Left lobe of liver (tissue), 2 donors: ENCODE results near the gene GPR22. TPM values are rescaled to one million over a fixed set of nuclear protein-coding genes. Genes with fewer than 3 reads are reported as not detected.

ENCODE experiments used
- ATAC-seq: fragments of 200-7000 bp; cut with Tn5 transposase; one replicate; pipeline ENCODE4 v1.9.1; 2020; ENCODE audit warnings: mild to moderate bottlenecking, moderate library complexity
- DNase-seq: peaks from one replicate; pipeline ENCODE4 v3.0.0-alpha.2; 2020; ENCODE audit warnings: low spot score
- total RNA-seq: library from RNA; stranded (reverse); gene quantifications from one replicate; pipeline ENCODE4 v1.2.1, GENCODE V29; 2021
- donor health status: DM: no; HTN: no; CAD: no; lungs with moderate emphysema.
- donor health status: DM: no; HTN: yes; CAD: no.

The GPR22 gene
- not detected for total RNA-seq

- DNase-seq (no peak), ATAC-seq (no peak)
These were observed at the start of gene GPR22 for GRCh38 chr7:107469929-107470328. Gene GPR22 (plus strand): TSS chr7:107470057. CDS start chr7:107474061, 4,004 bp downstream.

- DNase-seq = peak; percentile 46
- ATAC-seq = peak; percentile 76
These were observed 42.4 kb upstream of the GPR22 start for GRCh38 chr7:107427462-107427861.

- DNase-seq (no peak), ATAC-seq (no peak)
These were observed 41.2 kb upstream of the GPR22 start for GRCh38 chr7:107428642-107429041.

GRCh38 chr7:107430057-107430456, 39.8 kb upstream of the GPR22 start:
- DNase-seq (no peak), ATAC-seq (no peak)

GRCh38 chr7:107432261-107432660, 37.6 kb upstream of the GPR22 start:
- ATAC-seq = no peak
- DNase-seq = no peak

- ATAC-seq (no peak), DNase-seq (no peak)
These were observed 34.1 kb upstream of the GPR22 start for GRCh38 chr7:107435749-107436148.

GRCh38 chr7:107439025-107439424, 30.8 kb upstream of the GPR22 start:
- no peak for DNase-seq
- ATAC-seq = no peak

- no peak for ATAC-seq
These were observed 28.1 kb upstream of the GPR22 start for GRCh38 chr7:107441581-107442422.

GRCh38 chr7:107442678-107443077, 27.2 kb upstream of the GPR22 start:
- DNase-seq = no peak
- no peak for ATAC-seq

More at GRCh38 chr7:107441581-107442422, 28.1 kb upstream of the GPR22 start:
- DNase-seq = no peak

GRCh38 chr7:107446531-107446930, 23.3 kb upstream of the GPR22 start:
- ATAC-seq = no peak
- no peak for DNase-seq

- DNase-seq (no peak), ATAC-seq (no peak)
These were observed 22.9 kb upstream of the GPR22 start for GRCh38 chr7:107446988-107447387.

GRCh38 chr7:107450970-107451369, 18.9 kb upstream of the GPR22 start:
- ATAC-seq = no peak
- DNase-seq = no peak

- no peak for ATAC-seq
These were observed 16.5 kb upstream of the GPR22 start for GRCh38 chr7:107453388-107453787.

GRCh38 chr7:107461938-107462533, 7.8 kb upstream of the GPR22 start:
- no peak for DNase-seq
- no peak for ATAC-seq

More at GRCh38 chr7:107453388-107453787, 16.5 kb upstream of the GPR22 start:
- DNase-seq = no peak

- ATAC-seq (peak; percentile 97), DNase-seq (peak; percentile 55)
These were observed 6.4 kb upstream of the GPR22 start for GRCh38 chr7:107463139-107464078.

GRCh38 chr7:107464666-107465226, 5.1 kb upstream of the GPR22 start:
- ATAC-seq = no peak
- DNase-seq = no peak

GRCh38 chr7:107467972-107468371, 1.9 kb upstream of the GPR22 start:
- no peak for DNase-seq
- ATAC-seq = no peak

- DNase-seq (no peak), ATAC-seq (no peak)
These were observed 1.0 kb upstream of the GPR22 start for GRCh38 chr7:107468824-107469223.

GRCh38 chr7:107471292-107472070, 1.6 kb downstream of the GPR22 start:
- DNase-seq = no peak
- ATAC-seq = no peak

- ATAC-seq (no peak), DNase-seq (no peak)
These were observed 2.3 kb downstream of the GPR22 start for GRCh38 chr7:107472116-107472515.
